ENCODE measurements around the gene ALK.

ALK gene

GRCh38 chr2:29705616-29706015, 215.8 kb downstream of the ALK start:
- Histone ChIP-seq H3K4me3 (ENCODE audit: low read depth, low read length) (no peak overlapping the region), H3K27ac (ENCODE audit: extremely low read depth, low read depth, low read length) (no peak overlapping the region), H3K36me3 (ENCODE audit: control insufficient read depth in 2 of 2, insufficient read depth in 1 of 2, low read length in 2 of 2) (no peaks in the 10 kb centered on the region), H3K9me3 (ENCODE audit: control insufficient read depth, insufficient read depth, low read depth, low read length) (no peaks in the 10 kb centered on the region), H3K4me1 (ENCODE audit: control insufficient read depth, insufficient read depth, low read length) (no peaks in the 10 kb centered on the region)
- CTCF ChIA-PET: no interaction called here
- TF ChIP-seq EGR2 (tag by site-specific recombination; IDR thresholded peaks at IDR 0.05; ENCODE audit: low read depth): no peak
- no peak for TF ChIP-seq ZBTB8A (tag by site-specific recombination; IDR thresholded peaks at IDR 0.05)
- TF ChIP-seq ZNF785 (tag by site-specific recombination; IDR thresholded peaks at IDR 0.05): no peak
- POLR2A ChIA-PET: no interaction called here

- H3K36me3 ChIP-seq (ENCODE audit: control insufficient read depth in 2 of 2, insufficient read depth in 1 of 2, low read length in 2 of 2): no peaks in the 10 kb centered on the region
- TF ChIP-seq PRDM1 (tag by site-specific recombination; IDR thresholded peaks at IDR 0.05): no peak
- no peak for TF ChIP-seq BCL11A (tag by site-specific recombination; IDR thresholded peaks at IDR 0.05; ENCODE audit: low read depth)
- TF ChIP-seq ZNF610 (tag by site-specific recombination; IDR thresholded peaks at IDR 0.05; ENCODE audit: borderline replicate concordance): no peak
- TF ChIP-seq ZSCAN18 (tag by site-specific recombination; IDR thresholded peaks at IDR 0.05): no peak
- TF ChIP-seq PATZ1 (tag by site-specific recombination; IDR thresholded peaks at IDR 0.05): no peak
- no peak for TF ChIP-seq HOXD13 (CRISPR knock-in tag; IDR thresholded peaks at IDR 0.05; ENCODE audit: borderline replicate concordance)
- no peak for TF ChIP-seq ZBTB48 (tag by site-specific recombination; IDR thresholded peaks at IDR 0.05)
- TF ChIP-seq ZIC2 (tag by site-specific recombination; IDR thresholded peaks at IDR 0.05): no peak
- no peak for TF ChIP-seq ZNF585B (tag by site-specific recombination; IDR thresholded peaks at IDR 0.05)
- no peak for TF ChIP-seq ZNF280C (tag by site-specific recombination; IDR thresholded peaks at IDR 0.05)
- no peak for TF ChIP-seq ZNF560 (tag by site-specific recombination; IDR thresholded peaks at IDR 0.05; ENCODE audit: borderline replicate concordance)
Observed at GRCh38 chr2:29703336-29703735, 218.1 kb downstream of the ALK start.

GRCh38 chr2:29702276-29702675, 219.1 kb downstream of the ALK start:
- Histone ChIP-seq H3K36me3 (ENCODE audit: control insufficient read depth in 2 of 2, insufficient read depth in 1 of 2, low read length in 2 of 2) (no peaks in the 10 kb centered on the region), H3K4me1 (ENCODE audit: control insufficient read depth, insufficient read depth, low read length) (no peaks in the 10 kb centered on the region), H3K27ac (ENCODE audit: extremely low read depth, low read depth, low read length) (no peak overlapping the region), H3K9me3 (ENCODE audit: control insufficient read depth, insufficient read depth, low read depth, low read length) (no peaks in the 10 kb centered on the region), H3K4me3 (ENCODE audit: low read depth, low read length) (no peak overlapping the region)
- TF ChIP-seq ZNF23 (tag by site-specific recombination; IDR thresholded peaks at IDR 0.05; ENCODE audit: borderline replicate concordance) (no peak), ZNF658 (tag by site-specific recombination; IDR thresholded peaks at IDR 0.05) (no peak)
- ChIA-PET POLR2A (no interaction called here), CTCF (no interaction called here)

More at GRCh38 chr2:29703336-29703735, 218.1 kb downstream of the ALK start:
- CTCF ChIA-PET: no interaction called here
- H3K9me3 ChIP-seq (ENCODE audit: control insufficient read depth, insufficient read depth, low read depth, low read length): no peaks in the 10 kb centered on the region
- H3K4me3 ChIP-seq (ENCODE audit: low read depth, low read length): no peak overlapping the region
- no peaks in the 10 kb centered on the region for H3K4me1 ChIP-seq (ENCODE audit: control insufficient read depth, insufficient read depth, low read length)
- POLR2A ChIA-PET: no interaction called here
- no peak overlapping the region for H3K27ac ChIP-seq (ENCODE audit: extremely low read depth, low read depth, low read length)

All from HEK293 (cell line).